NCI-H146 treated with DMSO at 0.1 percent for 48 hours (cell line): Measurements from ENCODE around the gene TMEM132D.

Experiments used
- DNase-seq: peaks from one replicate; lab custom pipeline; 2025; ENCODE audit not compliant: unreplicated experiment; lab: John Stamatoyannopoulos, UW

Gene TMEM132D

GRCh38 chr12:129269756-129270495, 633.9 kb downstream of the TMEM132D start:
- no peak for DNase-seq

- no peak for DNase-seq
These were observed 645.0 kb downstream of the TMEM132D start for GRCh38 chr12:129258781-129259318.

GRCh38 chr12:129257524-129257923, 646.3 kb downstream of the TMEM132D start:
- no peak for DNase-seq

GRCh38 chr12:129246630-129247029, 657.2 kb downstream of the TMEM132D start:
- DNase-seq = no peak

GRCh38 chr12:129245769-129246168, 658.1 kb downstream of the TMEM132D start:
- DNase-seq = no peak

- no peak for DNase-seq
These were observed 662.0 kb downstream of the TMEM132D start for GRCh38 chr12:129241852-129242251.

- DNase-seq = no peak
These were observed 665.9 kb downstream of the TMEM132D start for GRCh38 chr12:129237881-129238280.

- no peak for DNase-seq
These were observed 669.6 kb downstream of the TMEM132D start for GRCh38 chr12:129234209-129234608.

- no peak for DNase-seq
These were observed 672.3 kb downstream of the TMEM132D start for GRCh38 chr12:129231491-129231890.

- no peak for DNase-seq
These were observed 672.8 kb downstream of the TMEM132D start for GRCh38 chr12:129230995-129231394.

GRCh38 chr12:129226851-129227250, 677.0 kb downstream of the TMEM132D start:
- no peak for DNase-seq

GRCh38 chr12:129226005-129226404, 677.8 kb downstream of the TMEM132D start:
- DNase-seq = no peak

GRCh38 chr12:129215556-129215955, 688.3 kb downstream of the TMEM132D start:
- DNase-seq = no peak

- DNase-seq = no peak
These were observed 690.3 kb downstream of the TMEM132D start for GRCh38 chr12:129213551-129213950.

GRCh38 chr12:129211862-129212630, 691.8 kb downstream of the TMEM132D start:
- DNase-seq = no peak

- no peak for DNase-seq
These were observed 695.3 kb downstream of the TMEM132D start for GRCh38 chr12:129208566-129208965.

- no peak for DNase-seq
These were observed 696.7 kb downstream of the TMEM132D start for GRCh38 chr12:129207084-129207483.

- DNase-seq = no peak
These were observed 700.4 kb downstream of the TMEM132D start for GRCh38 chr12:129203456-129203855.

GRCh38 chr12:129202109-129202814, 701.6 kb downstream of the TMEM132D start:
- no peak for DNase-seq

GRCh38 chr12:129201029-129201428, 702.8 kb downstream of the TMEM132D start:
- DNase-seq = no peak

GRCh38 chr12:129200576-129200975, 703.2 kb downstream of the TMEM132D start:
- DNase-seq = no peak
